ENCODE data around the gene MAGOH. TPM values are rescaled to one million over a fixed set of nuclear protein-coding genes. Genes with fewer than 3 reads are reported as not detected.

MAGOH gene
- total and polyA plus RNA-seq, 8 donors: 31.8 to 88.3 (median 76.8) TPM

GRCh38 chr1:53218201-53218600 is 20.1 kb downstream of the MAGOH start:
- no peak overlapping the region for H3K4me3 ChIP-seq
- ATAC-seq (no peak), DNase-seq (no peak)
- H3K36me3 ChIP-seq: peaks cover 0 to 44% of the 10 kb centered on the region in 2 donors
- TF ChIP-seq CTCF (IDR thresholded peaks at IDR 0.05): no peak
- H3K9me3 ChIP-seq: no peaks in the 10 kb centered on the region
- H3K27ac ChIP-seq: no peak overlapping the region
- H3K4me1 ChIP-seq: peaks cover 4 to 25% of the 10 kb centered on the region in 2 donors
- no peaks in the 10 kb centered on the region for H3K27me3 ChIP-seq
- intact Hi-C loops (cut with DNase I): no loop called here

GRCh38 chr1:53214376-53214940 is 23.9 kb downstream of the MAGOH start:
- no peak for TF ChIP-seq CTCF (IDR thresholded peaks at IDR 0.05)
- Histone ChIP-seq H3K27ac (no peak overlapping the region), H3K36me3 (peaks cover 0 to 81% of the 10 kb centered on the region in 2 donors), H3K4me1 (peaks cover 3 to 13% of the 10 kb centered on the region in 2 donors), H3K27me3 (no peaks in the 10 kb centered on the region), H3K4me3 (no peak overlapping the region), H3K9me3 (no peaks in the 10 kb centered on the region)
- no peak for ATAC-seq
- intact Hi-C loops (cut with DNase I): no loop called here
- DNase-seq: no peak

GRCh38 chr1:53210954-53211353 is 27.4 kb downstream of the MAGOH start:
- Histone ChIP-seq H3K27ac (no peak overlapping the region), H3K36me3 (peaks cover 0 to 96% of the 10 kb centered on the region in 2 donors), H3K9me3 (peaks cover 0 to 7% of the 10 kb centered on the region in 2 donors), H3K27me3 (no peaks in the 10 kb centered on the region), H3K4me1 (no peaks in the 10 kb centered on the region), H3K4me3 (no peak overlapping the region)
- no peak for TF ChIP-seq CTCF (IDR thresholded peaks at IDR 0.05)
- intact Hi-C loops (cut with DNase I): no loop called here
- DNase-seq (no peak), ATAC-seq (no peak)

GRCh38 chr1:53210352-53210751 is 28.0 kb downstream of the MAGOH start:
- Histone ChIP-seq H3K4me1 (no peaks in the 10 kb centered on the region), H3K27ac (no peak overlapping the region), H3K27me3 (no peaks in the 10 kb centered on the region), H3K36me3 (peaks cover 0 to 99% of the 10 kb centered on the region in 2 donors), H3K4me3 (no peak overlapping the region), H3K9me3 (peaks cover 0 to 13% of the 10 kb centered on the region in 2 donors)
- intact Hi-C loops (cut with DNase I): no loop called here
- ATAC-seq (no peak), DNase-seq (no peak)
- TF ChIP-seq CTCF (IDR thresholded peaks at IDR 0.05): no peak

- intact Hi-C loops (cut with DNase I): no loop called here
- TF ChIP-seq CTCF (IDR thresholded peaks at IDR 0.05): no peak
- H3K27me3 ChIP-seq: no peaks in the 10 kb centered on the region
- H3K27ac ChIP-seq: no peak overlapping the region
- ATAC-seq (no peak), DNase-seq (no peak)
- no peak overlapping the region for H3K4me3 ChIP-seq
- peaks cover 0 to 16% of the 10 kb centered on the region in 2 donors for H3K9me3 ChIP-seq
- H3K36me3 ChIP-seq: peaks cover 0 to 100% of the 10 kb centered on the region in 2 donors
- no peaks in the 10 kb centered on the region for H3K4me1 ChIP-seq
Observed at GRCh38 chr1:53207726-53208125, 30.6 kb downstream of the MAGOH start.
